Measurements from ENCODE around the gene CARNS1. TPM values are rescaled to one million over a fixed set of nuclear protein-coding genes. Genes with fewer than 3 reads are reported as not detected.

The CARNS1 gene
- total and polyA plus RNA-seq, 10 of the 15 experiments (the other 5 are each of a cell fraction or from before 2014, with no cell fraction given) = 0.02 to 0.14 (median 0.10) TPM; not detected in 3

GRCh38 chr11:67409261-67409666 is 6.2 kb upstream of the CARNS1 start:
- H3K4me3 ChIP-seq = peak overlapping the region; percentile 48; the same call in 1 of the 2 replicates
- no peaks in the 10 kb centered on the region for H4K20me1 ChIP-seq (ENCODE audit: control insufficient read depth, insufficient read depth)
- peaks cover 18% of the 10 kb centered on the region for H3K79me2 ChIP-seq (ENCODE audit: control insufficient read depth, insufficient read depth, low read length)
- H3K4me1 ChIP-seq (ENCODE audit: control insufficient read depth, insufficient read depth, low read length) = peaks cover 61% of the 10 kb centered on the region
- H3K36me3 ChIP-seq (ENCODE audit: control insufficient read depth in 2 of 2, insufficient read depth in 2 of 2, low read length in 1 of 2) = no peaks in the 10 kb centered on the region
- H3K9me3 ChIP-seq (replicated peaks; ENCODE audit: control insufficient read depth, insufficient read depth, low read length) = no peaks in the 10 kb centered on the region
- POLR2A ChIA-PET = interaction anchor here (0.6 to 3.0 kb wide), 7 partner anchors 9 to 76 kb away, joined by 4 to 12 read pairs (median 6); partner anchors contain the start of genes PTPRCAP, RPS6KB2 and TMEM134
- ATAC-seq = peak; percentile 77
- H3K4me2 ChIP-seq (ENCODE audit: control insufficient read depth, insufficient read depth) = peak overlapping the region; percentile 93
- H3K27me3 ChIP-seq (replicated peaks in 1 of 2; ENCODE audit: control insufficient read depth in 2 of 2, insufficient read depth in 2 of 2, low read length in 1 of 2) = no peaks in the 10 kb centered on the region
- FAIRE-seq = peak; percentile 92
- peak overlapping the region; percentile 77 for H3K9ac ChIP-seq (ENCODE audit: control insufficient read depth, insufficient read depth, low read length)
- WGBS (ENCODE audit: insufficient coverage, insufficient replicate concordance, low lambda C conversion rate, missing lambda C conversion rate) = 2% methylated on average over 23 of the region's 24 CpGs
- BruUV-seq (replicated peaks) = no TSS peak
- no peak for DNase-seq (ENCODE audit: low read depth, low spot score)
- intact Hi-C loops (cut with micrococcal nuclease; ENCODE audit: unreplicated experiment) (no loop called here), in situ Hi-C loops (cut with MboI) (no loop called here)
- SMC1A ChIA-PET (ENCODE audit: uncharacterized antibody, unreplicated experiment) = interaction anchor here (1.3 to 3.1 kb wide), 2 partner anchors 28 to 60 kb away, joined by 3 to 11 read pairs; partner anchors contain the start of genes PTPRCAP and TMEM134
- CTCF ChIA-PET = interaction anchor here (0.6 to 1.6 kb wide), 5 partner anchors 8 to 30 kb away, joined by 3 to 6 read pairs (median 3); no protein-coding TSS in a partner anchor
- RAD21 ChIA-PET (ENCODE audit: unreplicated experiment) = interaction anchor here (0.7 to 2.6 kb wide), 4 partner anchors 28 to 76 kb away, joined by 3 to 18 read pairs (median 3); partner anchors contain the start of gene PTPRCAP
- H2AFZ ChIP-seq (ENCODE audit: control insufficient read depth, low read depth, low read length) = peak overlapping the region; percentile 26; the same call in 1 of the 2 replicates
- peak overlapping the region; percentile 84 for H3K27ac ChIP-seq (ENCODE audit: control insufficient read depth, insufficient read depth)
- TF ChIP-seq BHLHE40 (IDR thresholded peaks at IDR 0.05; ENCODE audit: borderline replicate concordance in 1 of 2, low read depth in 2 of 2, low read length in 1 of 2) (0 out of 4 replicates have a peak, but pooled peaks of 1 of the 2 experiments have one; percentile 3), ETV6 (conservative IDR thresholded peaks at IDR 0.05 in 1 of 2, IDR thresholded peaks at IDR 0.05 in 1 of 2; ENCODE audit: borderline replicate concordance in 1 of 2, low read depth in 1 of 2) (peak in 1 of 2 experiments; percentile 80; a peak in 2 of 4 replicates), ZNF207 (IDR thresholded peaks at IDR 0.05; ENCODE audit: borderline replicate concordance) (no peak), GATAD2B (conservative IDR thresholded peaks at IDR 0.05; ENCODE audit: low read depth) (0 out of 2 replicates have a peak, but pooled peaks have one; percentile 48), SPI1 (IDR thresholded peaks at IDR 0.05; ENCODE audit: borderline replicate concordance, insufficient read depth, low read depth, low read length) (0 out of 2 replicates have a peak, but pooled peaks have one; percentile 25), RAD21 (IDR thresholded peaks at IDR 0.05; ENCODE audit: insufficient read depth, low read depth, low read length) (no peak), ZNF687 (IDR thresholded peaks at IDR 0.05) (peak; percentile 88), MXI1 (IDR thresholded peaks at IDR 0.05; ENCODE audit: low read depth, low read length) (0 out of 2 replicates have a peak, but pooled peaks have one; percentile 41), TCF12 (IDR thresholded peaks at IDR 0.05; ENCODE audit: low read depth, low read length) (peak; percentile 91), IKZF1 (conservative IDR thresholded peaks at IDR 0.05) (peak; percentile 43; the same call in 1 of the 2 replicates), HCFC1 (IDR thresholded peaks at IDR 0.05; ENCODE audit: low read length) (no peak), CREM (IDR thresholded peaks at IDR 0.05; ENCODE audit: low read depth) (peak; percentile 12; the same call in 1 of the 2 replicates), EED (IDR thresholded peaks at IDR 0.05; ENCODE audit: low read depth) (0 out of 2 replicates have a peak, but pooled peaks have one; percentile 21), NBN (IDR thresholded peaks at IDR 0.05) (no peak), SUPT20H (IDR thresholded peaks at IDR 0.05; ENCODE audit: borderline replicate concordance, control insufficient read depth, low read depth, low read length) (no peak), YY1 (IDR thresholded peaks at IDR 0.05; ENCODE audit: low read depth, low read length) (0 out of 2 replicates have a peak, but pooled peaks have one; percentile 25), TAF1 (IDR thresholded peaks at IDR 0.05; ENCODE audit: borderline replicate concordance, low read depth, low read length) (peak; percentile 53; the same call in 1 of the 2 replicates)
- TF ChIP-seq, protein P1, sequence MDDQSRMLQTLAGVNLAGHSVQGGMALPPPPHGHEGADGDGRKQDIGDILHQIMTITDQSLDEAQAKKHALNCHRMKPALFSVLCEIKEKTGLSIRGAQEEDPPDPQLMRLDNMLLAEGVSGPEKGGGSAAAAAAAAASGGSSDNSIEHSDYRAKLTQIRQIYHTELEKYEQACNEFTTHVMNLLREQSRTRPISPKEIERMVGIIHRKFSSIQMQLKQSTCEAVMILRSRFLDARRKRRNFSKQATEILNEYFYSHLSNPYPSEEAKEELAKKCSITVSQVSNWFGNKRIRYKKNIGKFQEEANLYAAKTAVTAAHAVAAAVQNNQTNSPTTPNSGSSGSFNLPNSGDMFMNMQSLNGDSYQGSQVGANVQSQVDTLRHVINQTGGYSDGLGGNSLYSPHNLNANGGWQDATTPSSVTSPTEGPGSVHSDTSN (IDR thresholded peaks at IDR 0.05; ENCODE audit: insufficient replicate concordance, low read depth, low read length) = peak; percentile 6
